ENCODE data around the gene CTR9. TPM values are rescaled to one million over a fixed set of nuclear protein-coding genes. Genes with fewer than 3 reads are reported as not detected.

CTR9 gene
- total and polyA plus RNA-seq, 11 donors = 9.4 to 28.4 (median 18.7) TPM

- Histone ChIP-seq H3K27ac (no peak overlapping the region), H3K36me3 (peaks cover 0 to 50% (median 3%) of the 10 kb centered on the region in 9 donors), H3K9me3 (no peaks in the 10 kb centered on the region), H3K4me1 (peaks cover 0 to 25% (median 14%) of the 10 kb centered on the region in 12 donors), H3K4me3 (peak overlapping the region in 7 of 12 donors; percentile 80 to 96 (median 93)), H3K27me3 (no peaks in the 10 kb centered on the region)
- no peak for DNase-seq
- intact Hi-C loops (cut with DNase I) = loop anchor here in 1 of 10 donors (5.0 kb wide), 1 partner anchor 55 kb away; the partner anchor contains the start of gene EIF4G2
- 86 to 90% (median 88%) methylated on average over 7 of the region's 7 CpGs for WGBS, 4 donors
- TF ChIP-seq CTCF (IDR thresholded peaks at IDR 0.05) (no peak), POLR2A (IDR thresholded peaks at IDR 0.05) (no peak)
- ATAC-seq = no peak
Observed at GRCh38 chr11:10752486-10752885, 1.4 kb downstream of the CTR9 start.

- no peaks in the 10 kb centered on the region for H3K4me1 ChIP-seq
- H3K4me3 ChIP-seq = no peak overlapping the region
- no peaks in the 10 kb centered on the region for H3K9me3 ChIP-seq
- no peak overlapping the region for H3K27ac ChIP-seq
- intact Hi-C loops (cut with DNase I) = no loop called here
- DNase-seq (no peak), ATAC-seq (no peak)
- H3K27me3 ChIP-seq = no peaks in the 10 kb centered on the region
- TF ChIP-seq CTCF (IDR thresholded peaks at IDR 0.05) (no peak), POLR2A (IDR thresholded peaks at IDR 0.05) (no peak)
- peaks cover 0 to 100% (median 8%) of the 10 kb centered on the region in 9 donors for H3K36me3 ChIP-seq
- WGBS, 4 donors = 91 to 94% (median 93%) methylated on average over 1 of the region's 1 CpG
Observed at GRCh38 chr11:10758957-10759356, 7.9 kb downstream of the CTR9 start.

- Histone ChIP-seq H3K27ac (no peak overlapping the region), H3K9me3 (no peaks in the 10 kb centered on the region), H3K4me3 (no peak overlapping the region), H3K4me1 (peaks cover 0 to 3% (median 0%) of the 10 kb centered on the region in 12 donors), H3K27me3 (no peaks in the 10 kb centered on the region), H3K36me3 (peaks cover 0 to 100% (median 5%) of the 10 kb centered on the region in 9 donors)
- no peak for TF ChIP-seq CTCF (IDR thresholded peaks at IDR 0.05)
- TF ChIP-seq POLR2A (IDR thresholded peaks at IDR 0.05) = no peak
- 81 to 84% (median 82%) methylated on average over 6 of the region's 6 CpGs for WGBS, 4 donors
- ATAC-seq (no peak), DNase-seq (no peak)
- intact Hi-C loops (cut with DNase I) = no loop called here
Observed at GRCh38 chr11:10761085-10761698, 10.1 kb downstream of the CTR9 start.

GRCh38 chr11:10762185-10762584 is 11.1 kb downstream of the CTR9 start:
- Histone ChIP-seq H3K4me3 (no peak overlapping the region), H3K9me3 (no peaks in the 10 kb centered on the region), H3K4me1 (peaks cover 0 to 9% (median 0%) of the 10 kb centered on the region in 12 donors), H3K27me3 (no peaks in the 10 kb centered on the region), H3K36me3 (peaks cover 0 to 100% (median 5%) of the 10 kb centered on the region in 9 donors), H3K27ac (no peak overlapping the region)
- TF ChIP-seq POLR2A (IDR thresholded peaks at IDR 0.05) (no peak), CTCF (IDR thresholded peaks at IDR 0.05) (no peak)
- no peak for ATAC-seq
- intact Hi-C loops (cut with DNase I) = no loop called here
- no peak for DNase-seq

Measured in heart left ventricle (tissue), 16 donors.